ENCODE measurements around the gene LRRC37A.
"Not testable (repeated sequence)": the region's sequence is repeated elsewhere in the genome, so short reads cannot be mapped to it uniquely, and the experiment has no call there.

The LRRC37A gene

DNA sequence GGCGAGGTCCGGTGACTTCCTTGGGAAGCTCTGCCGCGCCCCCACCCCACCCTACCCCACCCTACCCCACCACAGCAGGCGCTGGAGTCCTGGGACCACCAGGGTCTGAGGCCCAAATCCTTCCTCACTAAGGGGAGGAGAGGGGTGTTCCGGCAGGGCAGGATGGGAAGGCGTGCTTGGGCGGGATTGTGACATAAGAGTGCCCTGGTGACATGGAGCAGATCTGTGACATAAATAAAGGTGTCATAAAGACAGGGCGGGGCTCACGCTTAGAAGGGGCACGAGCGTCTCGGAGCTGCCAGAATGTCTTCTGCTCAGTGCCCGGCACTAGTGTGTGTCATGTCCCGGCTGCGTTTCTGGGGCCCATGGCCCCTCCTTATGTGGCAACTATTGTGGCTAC, at the start of gene LRRC37A:
Gene LRRC37A, plus strand, starts transcription at position 301 of the 400 bp plus-strand sequence. Its CDS starts 3 bp downstream, at position 304.
- in situ Hi-C loops (cut with MboI; ENCODE audit: low pct_unique_long_range_greater_than_20kb, low sequenced_read_pairs); DNase-seq: not testable (repeated sequence)

DNA sequence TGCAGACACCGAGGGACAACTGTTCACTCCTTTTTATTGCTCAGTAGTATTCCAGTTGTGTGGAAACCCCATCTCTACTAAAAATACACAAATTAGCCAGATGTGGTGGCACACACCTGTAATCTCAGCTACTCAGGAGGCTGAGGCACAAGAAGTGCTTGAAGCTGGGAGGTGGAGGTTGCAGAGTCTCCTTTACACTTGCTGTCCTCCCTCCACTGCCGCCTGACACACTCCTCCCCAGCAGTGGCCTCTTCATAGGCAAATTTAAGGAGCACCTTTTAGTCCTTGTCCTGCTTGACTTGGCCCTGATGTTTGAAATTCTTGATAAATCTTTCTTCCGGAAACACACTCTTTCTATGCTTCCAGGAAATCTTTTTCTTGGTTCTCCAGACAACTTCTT, 45.8 kb upstream of the LRRC37A start:
- in situ Hi-C loops (cut with MboI; ENCODE audit: low pct_unique_long_range_greater_than_20kb, low sequenced_read_pairs) = not testable (repeated sequence)

DNA sequence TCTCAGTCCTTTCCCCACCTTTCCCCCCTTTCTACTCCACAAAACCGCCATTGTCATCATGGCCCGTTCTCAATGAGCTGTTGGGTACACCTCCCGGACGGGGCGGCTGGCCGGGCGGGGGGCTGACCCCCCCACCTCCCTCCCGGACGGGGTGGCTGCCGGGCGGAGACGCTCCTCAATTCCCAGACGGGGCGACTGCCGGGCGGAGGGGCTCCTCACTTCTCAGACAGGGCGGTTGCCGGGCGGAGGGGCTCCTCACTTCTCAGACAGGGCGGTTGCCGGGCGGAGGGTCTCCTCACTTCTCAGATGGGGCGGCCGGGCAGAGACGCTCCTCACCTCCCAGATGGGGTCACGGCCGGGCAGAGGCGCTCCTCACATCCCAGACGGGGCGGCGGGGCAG, 42.1 kb upstream of the LRRC37A start:
- in situ Hi-C loops (cut with MboI; ENCODE audit: low pct_unique_long_range_greater_than_20kb, low sequenced_read_pairs) = loop anchor here (25.0 kb wide), 1 partner anchor 666 kb away; no protein-coding TSS in a partner anchor
- not testable (repeated sequence) for DNase-seq

More for the DNA sequence above, 45.8 kb upstream of the LRRC37A start:
- not testable (repeated sequence) for DNase-seq

DNA sequence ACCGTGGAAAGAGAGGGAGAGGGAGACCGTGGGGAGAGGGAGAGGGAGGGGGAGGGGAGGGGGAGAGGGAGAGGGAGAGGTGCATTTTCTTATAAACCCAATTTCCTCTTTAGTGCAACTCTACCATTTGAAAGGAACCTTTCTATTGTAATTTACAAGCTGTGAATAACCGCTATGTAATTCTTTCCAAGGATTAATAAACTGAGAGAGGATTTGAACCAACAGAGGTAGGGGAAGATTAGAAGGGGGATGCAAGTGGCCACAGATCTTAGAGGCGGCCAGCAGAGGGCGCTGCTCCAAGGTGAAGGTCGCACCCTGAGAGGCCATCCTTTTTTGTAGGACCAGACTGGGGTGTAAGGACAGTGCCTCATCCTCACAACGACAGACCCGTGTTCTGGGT, 41.2 kb upstream of the LRRC37A start:
- in situ Hi-C loops (cut with MboI; ENCODE audit: low pct_unique_long_range_greater_than_20kb, low sequenced_read_pairs) = loop anchor here (25.0 kb wide), 1 partner anchor 666 kb away; no protein-coding TSS in a partner anchor
- peak; percentile 77 for DNase-seq

DNA sequence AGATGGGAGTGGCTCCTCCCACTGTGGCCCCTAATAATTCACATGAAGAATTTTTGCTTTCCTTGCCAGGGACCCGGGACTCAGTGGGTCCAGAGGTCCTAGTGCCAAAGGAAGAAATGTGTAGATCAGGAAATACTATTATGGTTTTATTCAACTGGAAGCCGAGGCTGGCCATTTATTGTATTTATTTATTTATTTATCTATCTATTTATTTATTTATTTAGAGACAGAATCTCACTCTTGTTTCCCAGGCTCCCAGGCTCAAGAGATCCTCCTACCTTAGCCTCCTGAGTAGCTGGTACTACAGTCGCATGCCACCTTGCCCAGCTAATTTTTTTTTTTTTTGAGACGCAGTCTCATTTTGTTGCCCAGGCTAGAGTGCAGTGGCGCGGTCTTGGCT, 40.7 kb upstream of the LRRC37A start:
- in situ Hi-C loops (cut with MboI; ENCODE audit: low pct_unique_long_range_greater_than_20kb, low sequenced_read_pairs) = loop anchor here (25.0 kb wide), 1 partner anchor 667 kb away; no protein-coding TSS in a partner anchor
- DNase-seq = not testable (repeated sequence)

DNA sequence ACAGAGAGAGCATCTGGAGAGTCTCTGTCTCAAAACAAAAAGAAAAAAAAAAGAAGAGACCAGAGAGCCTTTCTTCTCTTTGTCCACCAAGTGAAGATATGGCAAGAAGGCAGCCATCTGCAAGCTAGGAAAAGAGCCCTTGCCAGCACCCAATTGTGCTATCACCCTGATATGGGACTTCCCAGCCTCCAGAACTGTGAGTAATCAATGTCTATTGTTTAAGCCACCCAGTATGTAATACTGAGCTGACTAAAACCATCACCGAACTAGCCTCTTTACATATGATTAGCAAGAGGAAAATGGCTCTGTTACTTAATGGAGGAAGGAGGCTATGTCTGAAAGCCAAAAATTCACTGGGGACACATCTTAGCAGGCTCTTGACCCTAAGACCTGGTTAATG, 38.6 kb upstream of the LRRC37A start:
- in situ Hi-C loops (cut with MboI; ENCODE audit: low pct_unique_long_range_greater_than_20kb, low sequenced_read_pairs) = loop anchor here (25.0 kb wide), 1 partner anchor 669 kb away; no protein-coding TSS in a partner anchor
- DNase-seq = not testable (repeated sequence)

DNA sequence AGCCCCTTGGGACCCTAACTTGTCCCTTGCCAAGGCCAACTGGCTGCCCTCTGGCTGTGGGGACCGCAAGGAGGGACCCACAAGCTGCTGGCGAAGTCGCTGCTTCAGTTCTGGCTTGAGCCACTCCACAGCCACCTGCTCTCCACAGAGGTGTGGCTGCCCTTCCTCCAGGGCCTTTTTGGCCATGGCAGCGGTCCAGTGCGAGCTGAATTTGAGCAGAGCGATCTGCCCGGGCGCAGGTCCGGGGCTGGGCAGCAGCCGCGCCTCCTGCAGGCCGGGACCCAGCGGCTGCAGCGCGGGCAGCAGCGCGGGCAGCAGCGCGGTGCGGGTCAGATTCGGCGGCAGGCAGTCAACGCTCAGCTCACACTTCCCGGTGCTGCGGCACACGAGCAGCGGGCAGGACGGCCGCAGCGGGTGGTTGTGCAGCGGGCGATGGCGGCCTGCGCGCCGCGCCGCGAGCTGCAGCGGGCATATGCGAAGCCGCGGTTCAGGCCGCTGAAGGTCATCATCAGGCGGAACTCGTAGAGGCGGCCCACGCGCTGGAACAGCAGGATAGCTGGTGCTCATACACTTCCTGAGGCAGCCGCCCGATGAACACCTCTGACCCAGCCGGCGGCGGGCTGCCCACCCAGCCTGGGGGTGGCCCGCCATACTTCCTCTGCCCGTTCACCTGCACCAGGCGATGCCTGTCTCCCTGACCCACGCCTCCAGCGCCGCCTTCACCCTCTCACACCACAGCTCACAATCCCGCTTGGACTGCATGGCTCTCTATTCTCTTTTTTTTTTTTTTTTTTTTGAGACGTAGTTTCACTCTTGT, 34.9 kb upstream of the LRRC37A start:
- in situ Hi-C loops (cut with MboI; ENCODE audit: low pct_unique_long_range_greater_than_20kb, low sequenced_read_pairs) = loop anchor here (25.0 kb wide), 1 partner anchor 673 kb away; no protein-coding TSS in a partner anchor
- not testable (repeated sequence) for DNase-seq

DNA sequence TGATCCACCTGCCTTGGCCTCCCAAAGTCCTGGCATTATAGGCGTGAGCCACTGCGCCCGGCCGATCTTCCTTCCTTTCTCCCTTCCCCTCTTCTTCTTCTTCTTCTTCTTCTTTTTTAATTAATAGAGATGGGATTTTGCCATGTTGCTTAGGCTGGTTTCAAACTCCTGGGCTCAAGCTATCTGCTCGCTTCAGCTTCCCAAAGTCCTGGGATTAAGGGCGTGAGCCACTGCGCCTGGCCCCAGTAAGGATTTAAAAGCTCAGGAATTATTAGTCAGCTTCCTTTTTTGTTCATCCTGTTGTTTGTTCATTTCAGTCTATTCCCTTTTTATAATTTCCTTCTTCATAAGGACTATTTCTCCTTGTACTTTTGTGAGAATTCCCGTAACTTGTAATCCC, 32.7 kb upstream of the LRRC37A start:
- in situ Hi-C loops (cut with MboI; ENCODE audit: low pct_unique_long_range_greater_than_20kb, low sequenced_read_pairs) = loop anchor here (25.0 kb wide), 1 partner anchor 675 kb away; no protein-coding TSS in a partner anchor
- DNase-seq = no peak

DNA sequence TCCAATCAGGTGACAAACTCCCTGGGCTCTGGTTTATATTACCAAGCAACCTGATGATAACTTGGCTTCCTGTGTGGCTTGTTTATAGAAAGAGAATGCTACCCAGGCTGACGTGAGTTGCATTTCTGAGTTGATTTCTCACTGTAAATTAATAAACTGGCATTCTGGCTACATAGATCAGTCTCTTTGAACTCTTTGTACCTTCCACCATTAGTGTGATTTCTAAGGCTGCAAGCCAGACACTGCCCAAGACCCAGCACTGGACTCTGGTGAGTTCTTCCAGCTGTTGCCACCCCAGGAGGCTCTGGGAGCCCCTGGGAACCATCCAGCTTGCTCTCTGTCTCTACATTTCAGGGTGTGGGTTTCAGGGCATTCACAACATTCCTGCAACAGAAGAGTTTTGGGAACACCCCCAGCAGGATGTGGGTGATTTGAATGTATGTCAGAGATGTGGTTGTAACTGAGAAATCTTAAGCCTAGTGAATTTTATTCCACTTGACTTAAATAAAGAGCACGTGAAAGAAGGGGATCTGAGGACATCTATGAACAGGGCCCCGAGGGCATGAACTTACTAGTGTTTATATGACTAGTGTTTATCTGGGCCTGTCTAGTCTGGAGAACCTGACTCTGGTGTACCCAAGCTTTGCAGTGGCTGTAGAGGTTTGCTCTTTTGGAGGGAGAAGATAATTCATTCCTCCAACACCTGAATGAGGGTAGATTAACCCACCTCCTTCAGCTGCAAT, 30.3 kb upstream of the LRRC37A start:
- no peak for DNase-seq
- in situ Hi-C loops (cut with MboI; ENCODE audit: low pct_unique_long_range_greater_than_20kb, low sequenced_read_pairs) = loop anchor here (25.0 kb wide), 1 partner anchor 677 kb away; no protein-coding TSS in a partner anchor

DNA sequence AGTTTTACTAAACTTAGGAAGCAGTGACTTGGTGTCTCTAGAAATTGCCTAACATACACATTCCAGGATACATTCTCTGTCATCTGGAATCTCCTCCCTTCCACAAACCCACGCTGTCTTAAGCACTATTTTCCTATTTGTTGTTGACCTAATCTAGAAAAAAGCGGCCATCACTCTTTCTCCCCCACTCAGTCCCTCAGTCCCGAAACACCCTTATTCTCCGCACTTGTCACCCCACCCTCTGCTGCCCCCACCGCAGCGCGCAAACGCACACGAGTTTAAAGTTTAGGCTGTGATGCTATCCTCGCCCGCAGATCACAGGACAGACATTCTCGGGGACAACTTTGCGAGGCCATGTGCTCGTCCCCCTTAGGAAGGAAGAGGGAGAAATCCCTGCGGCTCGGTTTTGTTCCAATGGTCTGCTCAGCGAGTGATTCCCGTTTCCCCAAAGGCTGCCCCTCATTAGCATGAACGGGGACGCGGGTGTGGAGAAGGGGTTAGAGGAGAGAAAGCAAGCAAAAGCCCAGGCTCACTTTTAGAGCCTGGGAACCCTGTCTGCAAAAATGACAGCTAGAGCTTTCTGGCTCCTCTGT, 28.8 kb upstream of the LRRC37A start:
- DNase-seq = peak; percentile 7
- in situ Hi-C loops (cut with MboI; ENCODE audit: low pct_unique_long_range_greater_than_20kb, low sequenced_read_pairs) = loop anchor here (25.0 kb wide), 1 partner anchor 679 kb away; no protein-coding TSS in a partner anchor

DNA sequence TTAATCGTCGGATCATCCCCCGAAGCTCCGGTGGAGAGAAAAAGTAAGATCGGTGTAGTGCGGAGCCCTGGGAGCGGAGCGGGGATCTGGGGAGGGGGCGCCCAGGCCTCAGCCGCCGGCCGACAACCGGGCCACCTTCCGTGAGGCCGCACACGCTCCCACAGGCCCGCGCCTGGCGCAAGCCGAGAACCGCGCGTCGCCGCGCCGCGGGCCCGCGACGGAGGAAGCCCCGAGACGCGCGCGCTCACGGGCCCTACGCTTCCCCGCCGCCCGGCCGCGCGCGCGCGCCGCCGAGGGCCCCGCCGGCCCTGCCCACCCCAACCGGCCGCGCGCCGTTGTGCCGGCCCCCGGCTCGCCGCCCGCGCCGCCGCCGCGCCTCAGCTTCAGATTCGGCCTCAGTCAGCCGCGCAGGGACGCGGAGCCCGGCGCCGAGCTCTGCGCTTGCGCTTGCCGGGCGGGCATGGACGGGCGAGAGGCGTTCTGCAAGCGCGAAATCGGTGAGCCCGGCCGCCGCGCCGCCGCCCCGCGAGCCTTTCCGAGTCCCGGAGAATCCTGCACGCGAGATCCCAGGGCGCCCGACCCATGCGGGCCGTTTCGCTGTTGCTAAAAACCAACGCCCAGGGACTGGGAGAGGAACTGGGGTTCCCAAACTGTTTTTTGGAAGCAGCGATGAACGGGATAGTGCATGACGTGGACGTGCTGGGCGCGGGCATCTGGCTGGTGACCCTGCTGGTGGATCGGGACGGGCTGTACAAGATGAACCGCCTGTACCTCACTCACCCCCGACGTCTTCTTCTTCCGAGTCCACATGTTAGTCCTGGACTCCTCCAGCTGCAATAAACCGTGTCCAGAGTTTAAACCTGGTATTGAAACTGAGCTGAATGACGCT, 28.0 kb upstream of the LRRC37A start:
- in situ Hi-C loops (cut with MboI; ENCODE audit: low pct_unique_long_range_greater_than_20kb, low sequenced_read_pairs) = loop anchor here (25.0 kb wide), 1 partner anchor 680 kb away; no protein-coding TSS in a partner anchor
- peak; percentile 81 for DNase-seq

DNA sequence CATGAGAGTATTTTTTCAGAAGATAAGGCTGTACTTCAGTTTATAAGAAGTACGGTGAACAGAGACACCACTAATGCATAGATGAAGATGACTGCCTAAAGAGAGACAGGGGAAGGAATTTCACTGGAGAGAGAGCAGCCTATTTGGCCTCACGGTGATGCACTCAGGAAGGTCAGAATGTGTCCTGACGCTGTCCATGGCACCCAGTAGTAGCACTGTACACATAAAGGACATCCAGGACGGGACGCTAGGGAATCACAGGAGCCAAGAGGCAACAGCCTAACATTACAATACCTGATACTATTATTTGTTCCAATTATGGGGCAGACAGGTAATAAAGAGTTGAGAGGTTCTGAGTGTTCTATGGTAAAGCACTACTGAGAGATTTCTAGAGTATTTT, 24.9 kb upstream of the LRRC37A start:
- DNase-seq = no peak
- in situ Hi-C loops (cut with MboI; ENCODE audit: low pct_unique_long_range_greater_than_20kb, low sequenced_read_pairs) = loop anchor here (25.0 kb wide), 1 partner anchor 683 kb away; no protein-coding TSS in a partner anchor

DNA sequence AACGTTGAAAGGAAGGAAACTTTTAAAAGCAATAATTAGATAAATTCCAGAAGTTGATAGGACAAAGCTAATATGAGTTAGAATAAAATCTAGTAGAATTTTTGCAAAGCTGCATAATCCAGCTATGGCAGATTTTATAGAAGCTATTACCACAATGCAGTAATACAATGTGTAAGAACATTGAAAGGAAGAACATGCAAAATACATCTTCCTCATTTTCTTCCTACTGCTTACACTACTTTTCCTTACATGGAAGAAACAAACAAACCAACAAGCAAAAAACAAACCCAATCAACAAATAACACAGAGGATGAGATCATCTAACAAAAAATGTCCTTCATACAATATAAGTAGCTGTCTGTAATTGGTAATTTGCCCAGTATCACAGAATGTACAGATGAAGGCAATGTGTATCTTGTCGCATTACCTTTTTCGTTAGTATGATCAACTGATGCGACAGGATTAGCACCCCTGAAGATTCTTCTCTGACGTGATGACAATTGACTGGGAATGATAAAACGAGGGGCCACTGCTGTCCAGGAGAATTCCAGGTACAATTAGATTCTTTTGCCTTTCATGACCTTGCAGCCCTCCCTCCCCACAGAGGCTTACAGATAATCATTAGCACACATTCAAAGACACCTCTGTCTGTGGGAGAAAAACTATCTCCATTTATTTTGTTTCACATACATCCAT, 21.2 kb upstream of the LRRC37A start:
- no peak for DNase-seq
- in situ Hi-C loops (cut with MboI; ENCODE audit: low pct_unique_long_range_greater_than_20kb, low sequenced_read_pairs) = loop anchor here (25.0 kb wide), 1 partner anchor 686 kb away; no protein-coding TSS in a partner anchor

DNA sequence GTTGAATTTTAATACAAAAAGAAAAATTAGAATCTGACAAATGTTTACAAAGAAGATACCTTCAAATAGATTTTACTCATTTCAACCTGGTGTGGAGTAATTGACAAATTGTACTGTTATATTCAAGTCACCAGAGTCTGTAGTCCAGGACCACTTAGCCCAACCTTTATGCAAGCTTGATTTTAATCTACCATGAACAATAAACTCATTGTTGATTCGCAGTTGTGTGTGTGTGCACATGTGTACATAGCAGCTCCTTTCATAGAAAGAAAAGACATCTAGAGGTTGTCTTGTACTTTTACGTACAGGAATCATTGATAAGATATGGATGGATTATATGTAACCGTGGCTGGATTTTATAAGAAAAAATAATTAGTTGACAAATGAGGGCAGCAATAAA, 20.7 kb upstream of the LRRC37A start:
- in situ Hi-C loops (cut with MboI; ENCODE audit: low pct_unique_long_range_greater_than_20kb, low sequenced_read_pairs) = loop anchor here (25.0 kb wide), 1 partner anchor 687 kb away; no protein-coding TSS in a partner anchor

DNA sequence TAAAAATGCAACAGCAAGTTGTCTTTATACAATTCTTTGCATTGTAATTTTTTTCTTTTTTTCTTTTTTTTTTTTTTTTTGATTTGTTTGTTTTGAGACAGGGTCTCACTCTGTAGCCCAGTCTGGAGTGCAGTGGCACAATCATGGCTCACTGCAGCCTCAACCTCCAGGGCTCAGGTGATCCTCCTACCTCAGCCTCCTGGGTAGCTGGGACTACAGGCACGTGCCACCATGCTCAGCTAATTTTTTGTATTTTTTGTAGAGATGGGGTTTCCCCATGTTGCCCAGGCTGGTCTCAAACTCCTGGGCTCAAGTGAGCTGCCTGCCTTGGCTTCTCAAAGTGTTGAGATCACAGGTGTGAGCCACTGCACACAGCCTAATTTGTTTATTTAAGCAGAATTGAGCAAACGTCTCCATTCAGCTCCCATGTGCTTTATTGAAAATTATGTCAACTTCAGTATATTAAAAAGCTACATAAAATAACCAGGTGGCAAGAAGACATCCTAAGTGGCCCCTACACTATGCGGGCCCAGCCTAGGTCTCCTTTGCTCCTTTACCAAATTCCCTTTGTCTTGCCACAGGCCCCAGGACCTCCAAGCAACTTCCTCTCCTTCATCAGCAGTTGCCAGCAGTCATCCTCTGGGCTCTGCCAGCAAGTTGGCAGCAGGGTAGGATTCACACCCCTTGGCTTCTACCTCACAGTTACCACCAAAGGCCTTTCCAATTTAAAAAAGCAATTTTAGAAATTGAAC, 18.0 kb upstream of the LRRC37A start:
- DNase-seq; in situ Hi-C loops (cut with MboI; ENCODE audit: low pct_unique_long_range_greater_than_20kb, low sequenced_read_pairs): not testable (repeated sequence)

More for the DNA sequence above, 20.7 kb upstream of the LRRC37A start:
- DNase-seq = no peak

DNA sequence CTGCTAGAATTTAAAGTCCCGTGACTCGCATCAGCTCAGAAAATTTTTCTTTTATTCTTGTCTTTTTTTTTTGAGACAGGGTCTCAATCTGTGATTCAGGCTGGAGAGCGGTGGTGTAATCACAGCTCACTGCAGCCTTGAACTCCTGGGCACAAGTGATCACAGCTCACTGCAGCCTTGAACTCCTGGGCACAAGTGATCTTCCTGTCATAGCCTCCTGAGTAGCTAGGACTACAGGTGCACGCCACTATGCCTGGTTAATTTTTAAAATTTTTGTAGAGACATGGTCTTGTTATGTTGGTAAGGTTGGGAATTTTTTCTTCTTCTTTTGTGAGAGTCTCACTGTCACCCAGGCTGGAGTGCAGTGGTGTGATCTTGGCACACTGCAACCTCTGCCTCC, 13.6 kb upstream of the LRRC37A start:
- DNase-seq; in situ Hi-C loops (cut with MboI; ENCODE audit: low pct_unique_long_range_greater_than_20kb, low sequenced_read_pairs): not testable (repeated sequence)

DNA sequence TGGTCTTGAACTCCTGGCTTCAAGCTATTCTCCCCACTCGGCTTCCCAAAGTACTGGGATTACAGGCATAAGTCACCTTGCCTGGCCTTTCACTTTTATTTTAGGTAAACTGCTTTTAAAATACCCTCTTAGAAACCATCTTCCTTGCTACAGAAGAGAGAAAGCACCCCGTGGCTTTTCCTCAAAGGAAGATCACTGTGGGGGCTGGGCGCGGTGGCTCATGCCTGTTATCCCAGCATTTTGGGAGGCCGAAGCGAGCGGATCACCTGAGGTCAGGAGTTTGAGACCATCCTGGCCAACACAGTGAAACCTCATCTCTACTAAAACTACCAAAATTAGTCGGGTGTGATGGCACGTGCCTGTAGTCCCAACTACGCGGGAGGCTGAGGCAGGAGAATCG, 12.3 kb upstream of the LRRC37A start:
- in situ Hi-C loops (cut with MboI; ENCODE audit: low pct_unique_long_range_greater_than_20kb, low sequenced_read_pairs); DNase-seq: not testable (repeated sequence)

All from KBM-7 (cell line).